Right lobe of liver (tissue), 6 donors: ENCODE results near the gene TANK. TPM values are rescaled to one million over a fixed set of nuclear protein-coding genes. Genes with fewer than 3 reads are reported as not detected.
A peak's percentile ranks its signal among the peaks of the same experiment; 100 is the strongest.
"Not testable (repeated sequence)": the region's sequence is repeated elsewhere in the genome, so short reads cannot be mapped to it uniquely, and the experiment has no call there.

Source experiments
- ATAC-seq, 4 donors: fragments of 200-7000 bp; cut with Tn5 transposase; one replicate each; pipeline ENCODE4 v1.9.1; 2020; ENCODE audit warnings: mild to moderate bottlenecking in 4 of 4, moderate library complexity in 4 of 4
- DNase-seq, 3 donors: peaks; one replicate each; pipeline ENCODE4 v3.0.0-alpha.2; 2020
- H3K27ac ChIP-seq, 3 donors: fragments of 200-600 bp; one replicate each; pipeline ENCODE4 v1.8.0; 2022
- H3K27me3 ChIP-seq, 2 donors: fragments of 200-600 bp; one replicate each; pipeline ENCODE4 v1.8.0; 2022
- H3K36me3 ChIP-seq, 4 donors: fragments of 200-600 bp; sonication (generic) in 1 of 4; one replicate each; pipeline versions ENCODE4 v1.5.1 to v1.8.0; 2017 to 2022; ENCODE audit warnings: control low read depth in 1 of 4
- H3K4me1 ChIP-seq, 4 donors: fragments of 200-600 bp; sonication (generic) in 1 of 4; one replicate each; pipeline versions ENCODE4 v1.5.1 to v1.8.0; 2017 to 2022; ENCODE audit warnings: control low read depth in 1 of 4
- H3K4me3 ChIP-seq, 3 donors: fragments of 200-600 bp; one replicate each; pipeline ENCODE4 v1.8.0; 2022
- H3K9me3 ChIP-seq, 4 donors: fragments of 200-600 bp; sonication (generic) in 1 of 4; one replicate each; pipeline versions ENCODE4 v1.5.1 to v1.8.0; 2017 to 2022; ENCODE audit warnings: control low read depth in 1 of 4
- CTCF ChIP-seq, 4 donors: fragments of 200-600 bp in 3 of 4; fragments of 450-650 bp in 1 of 4; IDR thresholded peaks; one replicate each; pipeline versions ENCODE4 v1.5.1 to v1.8.0; 2016 to 2022; ENCODE audit warnings: antibody characterized with exemption in 4 of 4, mild to moderate bottlenecking in 2 of 4
- POLR2A ChIP-seq: fragments of 450-650 bp; IDR thresholded peaks from one replicate; pipeline ENCODE4 v1.6.1; 2017; ENCODE audit warnings: antibody characterized with exemption, mild to moderate bottlenecking
- WGBS: methylation state at CpG from one replicate; pipeline ENCODE4 v1.1.6; 2018; ENCODE audit warnings: low coverage, low lambda C conversion rate; ENCODE audit not compliant: insufficient coverage; ENCODE audit errors: missing lambda C conversion rate; 5-methylcytosine and 5-hydroxymethylcytosine counted together
- intact Hi-C, 2 donors: fragments of 100-400 bp; cut with DNase I; formaldehyde crosslinking; loops; one replicate each; pipeline versions ENCODE4 v1.11.2 to v1.14.1; 2022
- total RNA-seq, 6 experiments: library from RNA; depleted of rRNA in 2 of 6; stranded (reverse); fragments of >200 nt in 2 of 6; fragmentation: NEBNext Ultra II Directional in 3 of 6; extraction: Animal tissue kit (Norgen Biotek cat#: 25700) in 3 of 6; gene quantifications; one replicate each; pipeline versions ENCODE4 v1.1.0 to v1.2.4, GENCODE V29; 2016 to 2023
- donor health status: DM: no; HTN: yes; CAD: no.
- donor health status: DM: no; HTN: no; CAD: no.
- donor health status: DM: no; HTN: no; CAD: no.
- donor health status: DM: no; HTN: yes; CAD: no.
- donor health status: DM: no; HTN: yes; CAD: no.

The TANK gene
- total RNA-seq, 6 experiments from 2014 or later = 25.4 to 46.4 (median 36.0) TPM

DNA sequence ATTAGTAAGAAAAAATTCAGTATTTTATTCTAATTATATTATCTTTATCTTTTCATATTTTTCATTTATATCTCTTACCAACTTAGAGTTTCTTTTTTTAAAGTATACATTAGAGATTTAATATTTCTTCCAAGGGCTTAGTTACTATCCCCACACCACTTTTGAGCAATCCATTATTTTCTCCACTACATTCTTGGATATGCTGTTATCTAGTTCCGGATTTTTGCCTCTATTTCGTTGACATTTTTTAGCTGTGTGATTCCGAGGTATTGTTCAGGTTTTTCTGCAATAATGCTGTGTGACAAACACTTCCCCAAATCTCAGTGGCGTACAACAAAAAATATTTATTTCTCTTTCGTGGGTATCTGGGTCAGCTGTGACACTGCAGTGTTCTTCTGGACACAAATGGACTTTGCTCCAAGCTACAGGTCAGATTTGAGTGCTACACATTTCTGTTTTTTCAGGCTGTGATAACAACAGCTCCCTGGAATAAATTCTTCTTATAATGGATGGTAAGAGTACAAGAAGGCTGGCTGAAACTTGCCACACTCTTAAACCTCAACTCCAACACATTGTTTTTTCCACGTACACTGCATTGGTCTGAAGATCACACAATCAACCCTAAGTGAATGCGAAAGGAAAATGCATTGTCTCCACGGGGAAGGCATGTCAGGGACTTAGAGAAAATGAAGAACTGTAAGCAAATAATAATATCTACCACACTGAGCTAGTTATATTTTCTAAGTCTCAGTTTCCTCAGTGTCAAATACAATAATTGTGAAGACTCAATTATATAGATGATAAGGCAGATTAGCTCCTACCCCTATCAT lies 97.1 kb downstream of the TANK start:
- no peak for TF ChIP-seq POLR2A
- no peak for TF ChIP-seq CTCF (IDR thresholded peaks at IDR 0.05)
- Histone ChIP-seq H3K36me3 (no peaks in the 10 kb centered on the region), H3K27me3 (no peaks in the 10 kb centered on the region), H3K4me3 (peak overlapping the region in 2 of 3 donors; percentile 36 to 46), H3K4me1 (no peaks in the 10 kb centered on the region), H3K9me3 (no peaks in the 10 kb centered on the region), H3K27ac (peak overlapping the region in 2 of 3 donors; percentile 58 to 63)
- ATAC-seq = peak; percentile 94 to 98 (median 98)
- intact Hi-C loops = no loop called here
- WGBS = 32% methylated on average over 8 of the region's 8 CpGs
- peak in 1 of 3 donors; percentile 58 for DNase-seq

DNA sequence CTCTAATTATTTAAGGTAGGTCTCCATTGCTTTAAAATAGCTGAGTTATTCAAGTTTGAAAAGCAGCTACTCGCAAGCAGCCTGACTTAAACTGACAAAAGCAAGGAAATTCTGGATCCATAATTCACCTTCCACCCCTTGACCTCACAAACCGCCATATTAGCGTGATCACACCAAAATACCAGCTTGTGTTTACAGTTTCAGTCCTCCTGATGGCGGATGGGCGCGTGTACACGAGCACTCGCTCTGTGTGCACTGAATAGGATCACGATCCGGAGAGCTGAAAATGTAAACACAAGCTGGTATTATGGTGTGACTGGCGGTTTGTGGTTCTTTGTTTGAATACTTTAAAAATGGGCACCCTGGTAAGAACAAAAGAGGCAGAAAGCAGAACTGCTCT lies 105.6 kb downstream of the TANK start:
- intact Hi-C loops = no loop called here
- no peak for DNase-seq
- Histone ChIP-seq H3K36me3 (no peaks in the 10 kb centered on the region), H3K27me3 (no peaks in the 10 kb centered on the region), H3K4me3 (no peak overlapping the region), H3K4me1 (no peaks in the 10 kb centered on the region), H3K9me3 (no peaks in the 10 kb centered on the region), H3K27ac (no peak overlapping the region)
- WGBS = 93% methylated on average over 11 of the region's 11 CpGs
- no peak for ATAC-seq
- TF ChIP-seq CTCF (IDR thresholded peaks at IDR 0.05) (no peak), POLR2A (no peak)

- H3K9me3 ChIP-seq = no peaks in the 10 kb centered on the region
- DNase-seq (no peak), ATAC-seq (no peak)
- H3K27me3 ChIP-seq = no peaks in the 10 kb centered on the region
- WGBS = 92% methylated on average over 2 of the region's 3 CpGs
- H3K4me1 ChIP-seq = no peaks in the 10 kb centered on the region
- no peaks in the 10 kb centered on the region for H3K36me3 ChIP-seq
- TF ChIP-seq POLR2A (no peak), CTCF (IDR thresholded peaks at IDR 0.05) (no peak)
- intact Hi-C loops = no loop called here
- H3K27ac ChIP-seq = no peak overlapping the region
- no peak overlapping the region for H3K4me3 ChIP-seq
Measured at GRCh38 chr2:161269111-161269510, 108.9 kb downstream of the TANK start.

GRCh38 chr2:161273038-161273760 lies 113.0 kb downstream of the TANK start:
- no peaks in the 10 kb centered on the region for H3K36me3 ChIP-seq
- H3K27me3 ChIP-seq = no peaks in the 10 kb centered on the region
- H3K4me1 ChIP-seq = no peaks in the 10 kb centered on the region
- 39% methylated on average over 5 of the region's 5 CpGs for WGBS
- TF ChIP-seq POLR2A (no peak), CTCF (IDR thresholded peaks at IDR 0.05) (peak; percentile 76 to 82 (median 80))
- H3K4me3 ChIP-seq = no peak overlapping the region
- no peak overlapping the region for H3K27ac ChIP-seq
- ATAC-seq (peak; percentile 57 to 81 (median 76)), DNase-seq (no peak)
- no peaks in the 10 kb centered on the region for H3K9me3 ChIP-seq
- intact Hi-C loops = no loop called here

DNA sequence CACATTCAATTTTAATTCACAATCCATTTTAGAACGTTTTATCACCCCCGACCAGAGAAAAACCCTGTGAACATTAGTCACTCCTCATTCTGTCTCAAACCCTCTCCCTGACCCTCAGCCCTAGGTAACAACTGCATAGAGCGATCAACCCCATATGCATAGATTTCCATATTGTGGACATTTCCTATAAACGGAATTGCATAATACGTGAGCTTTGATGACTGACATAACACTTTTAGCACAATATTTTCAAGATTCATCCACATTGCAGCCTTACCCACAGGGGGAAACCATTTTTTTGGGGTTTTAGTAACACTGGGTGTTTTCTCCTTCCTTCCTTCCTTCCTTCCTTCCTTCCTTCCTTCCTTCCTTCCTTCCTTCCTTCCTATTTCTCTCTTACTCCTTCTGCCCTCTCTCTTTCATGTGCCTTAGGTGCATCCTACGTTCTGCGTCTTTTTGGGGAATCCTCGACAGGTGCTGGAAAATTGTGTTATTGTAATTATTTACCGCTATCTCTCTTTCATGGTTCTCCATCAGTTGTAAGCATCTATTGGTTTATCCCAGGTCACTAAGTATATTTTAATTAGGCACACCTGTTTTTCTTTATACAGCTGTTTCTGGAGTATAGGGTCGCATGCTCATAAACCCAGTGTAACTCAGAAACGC lies 118.5 kb downstream of the TANK start:
- H3K4me3 ChIP-seq, ATAC-seq, H3K4me1 ChIP-seq, intact Hi-C loops, H3K9me3 ChIP-seq, DNase-seq, H3K27ac ChIP-seq, H3K27me3 ChIP-seq, H3K36me3 ChIP-seq: not testable (repeated sequence)
- WGBS = 44% methylated on average over 11 of the region's 11 CpGs

DNA sequence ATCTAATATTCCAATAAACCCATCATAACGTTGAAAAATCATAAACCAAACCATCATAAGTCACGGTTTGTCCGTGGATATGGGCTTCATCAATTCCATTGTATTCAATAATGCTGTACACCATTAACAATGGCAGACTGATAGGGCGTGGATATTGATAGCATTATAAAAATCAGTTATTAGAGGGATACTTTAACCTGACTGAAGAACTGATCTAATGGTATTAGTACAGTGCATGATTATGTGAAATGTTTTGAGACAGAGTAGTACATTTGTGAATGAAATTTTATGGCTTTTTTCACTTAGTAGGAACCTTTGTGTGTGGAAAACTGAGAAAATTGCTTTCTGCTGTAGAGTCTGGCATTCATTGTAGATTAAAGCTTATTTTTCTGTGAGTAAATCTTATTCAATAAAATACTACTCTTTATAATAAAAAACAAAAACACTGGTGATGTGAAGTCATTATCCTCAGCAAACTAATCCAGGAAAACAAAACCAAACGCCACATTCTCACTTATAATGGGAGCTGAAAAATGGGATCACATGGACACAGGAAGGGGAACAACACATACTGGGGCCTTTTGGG lies 119.1 kb downstream of the TANK start:
- DNase-seq, H3K36me3 ChIP-seq, ATAC-seq, intact Hi-C loops, H3K27ac ChIP-seq, H3K4me1 ChIP-seq, H3K4me3 ChIP-seq, H3K9me3 ChIP-seq, H3K27me3 ChIP-seq: not testable (repeated sequence)
- WGBS = 54% methylated on average over 5 of the region's 5 CpGs
